HepG2 (cell line): ENCODE measurements around the gene MARVELD3. TPM values are rescaled to one million over a fixed set of nuclear protein-coding genes. Genes with fewer than 3 reads are reported as not detected.
A peak's percentile ranks its signal among the peaks of the same experiment; 100 is the strongest.

ENCODE experiments used
- CHD2 ChIP-seq: IDR thresholded peaks from 2 replicates; pipeline ENCODE4 v1.6.1; 2011; ENCODE audit warnings: low read depth, low read length, improper control_type of control experiment
- ERF ChIP-seq: IDR thresholded peaks from 2 replicates; pipeline ENCODE4 v1.6.1; 2018; ENCODE audit warnings: missing biosample characterization, missing genetic modification reagents
- HOXA7 ChIP-seq: sonication (generic); formaldehyde crosslinking; IDR thresholded peaks from 2 replicates; pipeline ENCODE4 v1.8.1; 2022; ENCODE audit warnings: mild to moderate bottlenecking, missing genetic modification reagents, moderate library complexity
- IRF9 ChIP-seq: sonication (generic); formaldehyde crosslinking; IDR thresholded peaks from 2 replicates; pipeline ENCODE4 v1.8.0; 2022; ENCODE audit warnings: missing genetic modification reagents, mild to moderate bottlenecking, borderline replicate concordance
- MIER3 ChIP-seq: IDR thresholded peaks from 2 replicates; pipeline ENCODE4 v1.6.1; 2016; ENCODE audit warnings: missing compliant biosample characterization, borderline replicate concordance
- RFX3 ChIP-seq: IDR thresholded peaks from 2 replicates; pipeline ENCODE4 v1.6.1; 2016; ENCODE audit warnings: missing biosample characterization, missing genetic modification reagents
- RXRB ChIP-seq: IDR thresholded peaks from 2 replicates; pipeline ENCODE4 v1.6.1; 2016; ENCODE audit warnings: borderline replicate concordance, missing genetic modification reagents, missing compliant biosample characterization
- SKI ChIP-seq: fragments of 450-650 bp; IDR thresholded peaks from one replicate; pipeline ENCODE4 v1.6.1; 2018; ENCODE audit warnings: mild to moderate bottlenecking; ENCODE audit not compliant: partially characterized antibody
- SMAD3 ChIP-seq: sonication (generic); formaldehyde crosslinking; IDR thresholded peaks from 2 replicates; pipeline ENCODE4 v1.4.0; 2020; ENCODE audit warnings: missing genetic modification reagents
- THAP9 ChIP-seq: sonication (generic); formaldehyde crosslinking; IDR thresholded peaks from 2 replicates; pipeline ENCODE4; 2020; ENCODE audit warnings: missing genetic modification reagents, mild to moderate bottlenecking, borderline replicate concordance
- USF2 ChIP-seq, 2 experiments: sonication (generic) in 1 of 2; formaldehyde crosslinking in 1 of 2; IDR thresholded peaks; 2 replicates each; pipeline versions ENCODE4 v1.5.1 to v1.6.1; 2011 to 2020; ENCODE audit warnings: borderline replicate concordance in 1 of 2, low read depth in 1 of 2, low read length in 1 of 2, mild to moderate bottlenecking in 1 of 2, missing genetic modification reagents in 1 of 2, moderate library complexity in 1 of 2
- ZFP37 ChIP-seq: sonication (generic); formaldehyde crosslinking; IDR thresholded peaks from 2 replicates; pipeline ENCODE4 v1.4.0; 2020; ENCODE audit warnings: missing genetic modification reagents, borderline replicate concordance
- ZKSCAN8 ChIP-seq: IDR thresholded peaks from 2 replicates; pipeline ENCODE4 v1.6.1; 2016; ENCODE audit warnings: borderline replicate concordance, missing genetic modification reagents, missing compliant biosample characterization
- ZNF138 ChIP-seq: sonication (generic); formaldehyde crosslinking; IDR thresholded peaks from 2 replicates; pipeline ENCODE4 v1.5.0; 2020; ENCODE audit warnings: mild to moderate bottlenecking, low read depth, missing genetic modification reagents
- ZNF557 ChIP-seq: sonication (generic); formaldehyde crosslinking; IDR thresholded peaks from 2 replicates; pipeline ENCODE4 v1.4.0; 2020; ENCODE audit warnings: missing genetic modification reagents
- ZNF567 ChIP-seq: sonication (generic); formaldehyde crosslinking; IDR thresholded peaks from 2 replicates; pipeline ENCODE4 v1.8.1; 2023; ENCODE audit warnings: mild to moderate bottlenecking, missing genetic modification reagents, borderline replicate concordance
- ZNF687 ChIP-seq: sonication (generic); formaldehyde crosslinking; IDR thresholded peaks from 2 replicates; pipeline ENCODE4 v1.5.1; 2020; ENCODE audit warnings: mild to moderate bottlenecking, missing genetic modification reagents, moderate library complexity
- polyA plus RNA-seq, 8 experiments: library from polyadenylated mRNA; depleted of rRNA in 3 of 8; stranded (reverse) in 7 of 8; unstranded in 1 of 8; fragments of >200 nt; fragmentation: Illumina TruSeq in 4 of 8; extraction: Trizol in 4 of 8; gene quantifications; 2 replicates each; pipeline versions ENCODE4 v1.2.1 to v1.2.3, GENCODE V29; 2011 to 2016; ENCODE audit warnings: low read depth in 4 of 8, missing spikeins in 1 of 8, mixed read lengths in 1 of 8; ENCODE audit not compliant: insufficient read depth in 1 of 8
- total RNA-seq, 5 experiments: library from RNA; depleted of rRNA; stranded (reverse); fragments of >200 nt; fragmentation: Illumina TruSeq; extraction: Trizol; gene quantifications; 2 replicates each; pipeline ENCODE4 v1.2.3, GENCODE V29; 2016; ENCODE audit warnings: low read depth in 1 of 5

Gene MARVELD3
- total and polyA plus RNA-seq, 2 of the 13 experiments (the other 11 are each of a cell fraction or from before 2014, with no cell fraction given), result 4.8 to 5.6 TPM

GRCh38 chr16:71610936-71611871 lies 14.8 kb upstream of the MARVELD3 start (continued):
- peak; percentile 80; the same call in 1 of the 2 replicates for TF ChIP-seq THAP9
- peak; percentile 44; the same call in 1 of the 2 replicates for TF ChIP-seq IRF9 (CRISPR knock-in tag)
- no peak for TF ChIP-seq USF2 (IDR thresholded peaks at IDR 0.05; ENCODE audit: low read depth, low read length)
- TF ChIP-seq USF2 (CRISPR knock-in tag; IDR thresholded peaks at IDR 0.05; ENCODE audit: borderline replicate concordance), result no peak
- TF ChIP-seq ZNF557 (CRISPR knock-in tag), result 0 out of 2 replicates have a peak, but pooled peaks have one; percentile 63
- TF ChIP-seq SMAD3 (CRISPR knock-in tag), result peak; percentile 62; the same call in 1 of the 2 replicates
- TF ChIP-seq RXRB (CRISPR knock-in tag), result peak; percentile 56; the same call in 1 of the 2 replicates
- 0 out of 2 replicates have a peak, but pooled peaks have one; percentile 63 for TF ChIP-seq ZNF567 (CRISPR knock-in tag)
- TF ChIP-seq CHD2, result no peak
- peak; percentile 63; the same call in 1 of the 2 replicates for TF ChIP-seq ERF
- 0 out of 2 replicates have a peak, but pooled peaks have one; percentile 57 for TF ChIP-seq ZFP37 (CRISPR knock-in tag)
- TF ChIP-seq SKI, result peak; percentile 7
- TF ChIP-seq HOXA7 (CRISPR knock-in tag), result no peak
- peak; percentile 82 for TF ChIP-seq ZNF687 (CRISPR knock-in tag)
- no peak for TF ChIP-seq ZNF138 (CRISPR knock-in tag)
- TF ChIP-seq RFX3, result no peak; the same call in 1 of the 2 replicates
- peak; percentile 70; the same call in 1 of the 2 replicates for TF ChIP-seq MIER3
- peak; percentile 55; the same call in 1 of the 2 replicates for TF ChIP-seq ZKSCAN8 (CRISPR knock-in tag)
